Kidney (tissue), 14 donors: ENCODE measurements around the gene NPEPPS. TPM values are rescaled to one million over a fixed set of nuclear protein-coding genes. Genes with fewer than 3 reads are reported as not detected.

Experiments used
- DNase-seq, 5 donors: peaks; one replicate each; pipeline ENCODE4 v3.0.0-alpha.2; 2013 to 2020
- FAIRE-seq: peaks from 2 replicates; lab custom pipeline; 2012; peaks lifted over from hg19 to GRCh38; lab: Jason Lieb, UNC
- H3K27ac ChIP-seq, 2 donors: one replicate each; pipeline ENCODE4 v1.7.0; 2013; ENCODE audit warnings: low read depth in 2 of 2, low read length in 2 of 2, inconsistent platforms in 1 of 2
- H3K27me3 ChIP-seq: one replicate; pipeline ENCODE4 v1.7.1; 2013; ENCODE audit warnings: low read length, inconsistent platforms; ENCODE audit not compliant: control insufficient read depth, insufficient read depth
- H3K36me3 ChIP-seq, 3 donors: one replicate each; pipeline versions ENCODE4 v1.7.0 to v1.7.1; 2013; ENCODE audit warnings: low read length in 3 of 3, control low read depth in 1 of 3, inconsistent platforms in 1 of 3; ENCODE audit not compliant: insufficient read depth in 3 of 3, control insufficient read depth in 2 of 3
- H3K4me1 ChIP-seq, 3 donors: one replicate each; pipeline versions ENCODE4 v1.7.0 to v1.7.1; 2013; ENCODE audit warnings: low read length in 3 of 3, inconsistent platforms in 1 of 3, low read depth in 1 of 3; ENCODE audit not compliant: control insufficient read depth in 2 of 3, insufficient read depth in 2 of 3
- H3K4me3 ChIP-seq, 3 donors: one replicate each; pipeline versions ENCODE4 v1.7.0 to v1.8.1; 2013; ENCODE audit warnings: low read length in 3 of 3, control low read depth in 1 of 3, inconsistent platforms in 1 of 3
- H3K9ac ChIP-seq, 3 donors: one replicate each; pipeline versions ENCODE4 v1.7.0 to v1.7.1; 2013; ENCODE audit warnings: low read length in 3 of 3, control low read depth in 1 of 3, inconsistent platforms in 1 of 3
- H3K9me3 ChIP-seq, 3 donors: one replicate each; pipeline versions ENCODE4 v1.7.0 to v1.7.1; 2013; ENCODE audit warnings: low read length in 3 of 3, control low read depth in 1 of 3, inconsistent platforms in 1 of 3; ENCODE audit not compliant: control insufficient read depth in 2 of 3, insufficient read depth in 1 of 3
- intact Hi-C: fragments of 100-400 bp; cut with DNase I; formaldehyde crosslinking; loops from one replicate; pipeline ENCODE4 v1.11.1; 2022
- polyA plus RNA-seq: library from polyadenylated mRNA; stranded (reverse); fragments of 350-450 nt; fragmentation: Illumina TruSeq; extraction: RNeasy Lipid Tissue Mini Kit (QIAGEN cat#74804); gene quantifications from one replicate; pipeline ENCODE4 v1.2.3, GENCODE V29; 2014; ENCODE audit warnings: low read depth, low replicate concordance; ENCODE audit not compliant: insufficient read depth
- total RNA-seq: library from RNA; stranded (reverse); fragmentation: NEBNext Ultra II Directional; extraction: Animal tissue kit (Norgen Biotek cat#: 25700); gene quantifications from one replicate; pipeline ENCODE4 v1.2.1, GENCODE V29; 2021
- TF ChIP-seq, protein P1 (sequence below): IDR thresholded peaks from 3 replicates; pipeline ENCODE4 v1.5.1; 2012; ENCODE audit warnings: mild to moderate bottlenecking, moderate library complexity, borderline replicate concordance; ENCODE audit not compliant: insufficient read depth; ENCODE audit errors: extremely low read depth
- donor health status: control.
- donor health status: control.
- donor health status: control.
- donor health status: control.
- donor health status: control.
- donor health status: DM: yes; HTN: yes; CAD: no.
- donor health status: Normal renal cell carcinoma (clear cell type).

Gene NPEPPS
- total and polyA plus RNA-seq, 2 donors from 2014 or later: 27.6 to 131 TPM

GRCh38 chr17:47651704-47652103 lies 120.8 kb downstream of the NPEPPS start:
- TF ChIP-seq, protein P1, sequence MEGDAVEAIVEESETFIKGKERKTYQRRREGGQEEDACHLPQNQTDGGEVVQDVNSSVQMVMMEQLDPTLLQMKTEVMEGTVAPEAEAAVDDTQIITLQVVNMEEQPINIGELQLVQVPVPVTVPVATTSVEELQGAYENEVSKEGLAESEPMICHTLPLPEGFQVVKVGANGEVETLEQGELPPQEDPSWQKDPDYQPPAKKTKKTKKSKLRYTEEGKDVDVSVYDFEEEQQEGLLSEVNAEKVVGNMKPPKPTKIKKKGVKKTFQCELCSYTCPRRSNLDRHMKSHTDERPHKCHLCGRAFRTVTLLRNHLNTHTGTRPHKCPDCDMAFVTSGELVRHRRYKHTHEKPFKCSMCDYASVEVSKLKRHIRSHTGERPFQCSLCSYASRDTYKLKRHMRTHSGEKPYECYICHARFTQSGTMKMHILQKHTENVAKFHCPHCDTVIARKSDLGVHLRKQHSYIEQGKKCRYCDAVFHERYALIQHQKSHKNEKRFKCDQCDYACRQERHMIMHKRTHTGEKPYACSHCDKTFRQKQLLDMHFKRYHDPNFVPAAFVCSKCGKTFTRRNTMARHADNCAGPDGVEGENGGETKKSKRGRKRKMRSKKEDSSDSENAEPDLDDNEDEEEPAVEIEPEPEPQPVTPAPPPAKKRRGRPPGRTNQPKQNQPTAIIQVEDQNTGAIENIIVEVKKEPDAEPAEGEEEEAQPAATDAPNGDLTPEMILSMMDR: no peak
- no peak for DNase-seq
- H3K4me3 ChIP-seq: no peak overlapping the region
- H3K36me3 ChIP-seq: peaks cover 16 to 27% (median 21%) of the 10 kb centered on the region in 3 donors
- no peaks in the 10 kb centered on the region for H3K27me3 ChIP-seq
- FAIRE-seq: no peak
- no peak overlapping the region for H3K27ac ChIP-seq
- intact Hi-C loops: no loop called here
- peaks cover 4 to 12% (median 4%) of the 10 kb centered on the region in 3 donors for H3K4me1 ChIP-seq
- H3K9ac ChIP-seq: no peak overlapping the region
- no peaks in the 10 kb centered on the region for H3K9me3 ChIP-seq

DNA sequence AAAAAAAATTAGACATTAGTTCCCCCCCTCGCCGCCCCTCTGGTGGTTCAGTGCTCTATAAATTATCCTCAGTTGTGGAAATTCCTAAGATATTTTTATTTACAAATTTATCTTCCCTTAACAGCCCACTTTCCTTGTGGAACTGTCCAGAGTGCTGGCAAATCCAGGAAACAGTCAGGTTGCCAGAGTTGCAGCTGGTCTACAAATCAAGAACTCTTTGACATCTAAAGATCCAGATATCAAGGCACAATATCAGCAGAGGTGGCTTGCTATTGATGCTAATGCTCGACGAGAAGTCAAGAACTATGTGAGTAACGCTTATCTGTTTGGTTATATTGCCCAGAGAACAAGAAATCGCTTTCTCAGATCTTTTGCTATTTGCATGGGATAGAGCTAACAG lies 121.7 kb downstream of the NPEPPS start:
- H3K4me1 ChIP-seq: peaks cover 4 to 12% (median 4%) of the 10 kb centered on the region in 3 donors
- H3K27ac ChIP-seq: no peak overlapping the region
- no peak for FAIRE-seq
- no peak overlapping the region for H3K4me3 ChIP-seq
- intact Hi-C loops: no loop called here
- TF ChIP-seq, protein P1: no peak
- H3K9me3 ChIP-seq: no peaks in the 10 kb centered on the region
- peaks cover 24 to 36% (median 30%) of the 10 kb centered on the region in 3 donors for H3K36me3 ChIP-seq
- no peak overlapping the region for H3K9ac ChIP-seq
- DNase-seq: peak in 1 of 5 donors; percentile 7
- no peaks in the 10 kb centered on the region for H3K27me3 ChIP-seq

DNA sequence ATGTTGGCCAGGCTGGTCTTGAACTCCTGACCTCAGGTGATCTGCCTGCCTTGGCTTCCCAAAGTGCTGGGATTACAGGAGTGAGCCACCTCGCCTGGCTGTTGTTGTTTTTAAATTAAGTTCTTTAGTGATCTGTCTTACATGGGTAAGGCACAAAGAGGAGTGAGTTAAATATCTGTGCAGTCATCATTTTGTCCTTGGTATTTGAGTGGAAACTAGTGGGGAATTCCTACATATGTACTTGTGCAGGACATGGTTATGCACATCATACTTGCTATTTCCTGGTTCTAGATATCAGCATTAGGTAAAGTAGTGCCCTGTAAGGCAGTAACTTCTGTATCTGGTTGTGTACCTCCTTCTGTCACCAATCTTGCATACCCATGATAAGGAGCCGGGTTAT lies 122.5 kb downstream of the NPEPPS start:
- TF ChIP-seq, protein P1: no peak
- Histone ChIP-seq H3K4me1 (peaks cover 4 to 12% (median 4%) of the 10 kb centered on the region in 3 donors), H3K9ac (no peak overlapping the region), H3K27me3 (no peaks in the 10 kb centered on the region), H3K27ac (no peak overlapping the region), H3K36me3 (peaks cover 32 to 44% (median 38%) of the 10 kb centered on the region in 3 donors), H3K4me3 (no peak overlapping the region), H3K9me3 (no peaks in the 10 kb centered on the region)
- FAIRE-seq: no peak
- intact Hi-C loops: no loop called here
- no peak for DNase-seq

DNA sequence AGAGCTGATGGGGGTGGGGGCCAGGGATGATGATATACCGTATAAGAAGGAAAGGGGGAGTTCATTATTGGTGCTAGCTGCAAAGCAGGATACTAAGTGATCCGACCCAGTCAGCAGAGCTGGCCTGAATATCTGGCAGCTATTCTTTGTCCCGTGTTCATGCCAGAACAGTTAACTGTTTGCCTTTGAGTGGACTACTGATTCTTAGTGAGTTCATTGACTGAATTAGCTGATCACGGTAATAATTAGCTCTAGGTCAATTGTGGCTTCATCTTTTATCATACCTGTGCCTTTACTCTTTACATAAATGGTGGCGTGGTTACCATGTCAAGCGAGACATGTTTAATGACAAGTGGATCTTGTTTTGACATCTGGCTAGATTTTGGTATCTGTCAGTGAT lies 124.1 kb downstream of the NPEPPS start:
- TF ChIP-seq, protein P1: no peak
- no peak overlapping the region for H3K9ac ChIP-seq
- H3K9me3 ChIP-seq: no peaks in the 10 kb centered on the region
- H3K4me1 ChIP-seq: peaks cover 0 to 8% (median 4%) of the 10 kb centered on the region in 3 donors
- H3K27ac ChIP-seq: no peak overlapping the region
- H3K27me3 ChIP-seq: no peaks in the 10 kb centered on the region
- FAIRE-seq (no peak), DNase-seq (no peak)
- intact Hi-C loops: no loop called here
- no peak overlapping the region for H3K4me3 ChIP-seq
- peaks cover 32 to 52% (median 43%) of the 10 kb centered on the region in 3 donors for H3K36me3 ChIP-seq
